K562 (cell line): ENCODE results near the gene ZNF385D. TPM values are rescaled to one million over a fixed set of nuclear protein-coding genes. Genes with fewer than 3 reads are reported as not detected.

Experiments
- ARID1B ChIP-seq: fragments of 450-650 bp; IDR thresholded peaks from 2 replicates; pipeline ENCODE4 v1.6.1; 2016; ENCODE audit warnings: antibody characterized with exemption, mild to moderate bottlenecking, inconsistent platforms
- CBFA2T2 ChIP-seq: fragments of 450-650 bp; conservative IDR thresholded peaks from 2 replicates; pipeline ENCODE4 v1.6.1; 2017; ENCODE audit warnings: mild to moderate bottlenecking
- CBX1 ChIP-seq: sonication (generic); IDR thresholded peaks from 2 replicates; pipeline ENCODE4 v1.6.1; 2016; ENCODE audit warnings: antibody characterized with exemption, low read depth, mild to moderate bottlenecking
- CBX3 ChIP-seq, 2 experiments: IDR thresholded peaks; 1 replicate in 1 of 2; 2 replicates in 1 of 2; pipeline ENCODE4 v1.6.1; 2012; ENCODE audit warnings: inconsistent platforms in 2 of 2, low read length in 2 of 2, borderline replicate concordance in 1 of 2, control low read depth in 1 of 2
- GATAD2A ChIP-seq: fragments of 450-650 bp; IDR thresholded peaks from 2 replicates; pipeline ENCODE4 v1.6.1; 2017
- HDAC8 ChIP-seq: fragments of 450-650 bp; IDR thresholded peaks from 2 replicates; pipeline ENCODE4 v1.6.1; 2016; ENCODE audit warnings: mild to moderate bottlenecking, missing genetic modification characterization, moderate library complexity, missing compliant biosample characterization
- HMG20A ChIP-seq: fragments of 450-650 bp; formaldehyde crosslinking; conservative IDR thresholded peaks from 2 replicates; pipeline ENCODE4 v1.4.0; 2020; ENCODE audit warnings: mild to moderate bottlenecking, mixed read lengths
- TEAD4 ChIP-seq, 2 experiments: sonication (generic) in 1 of 2; formaldehyde crosslinking in 1 of 2; IDR thresholded peaks; 2 replicates each; pipeline versions ENCODE4 v1.6.1 to v1.8.0; 2012 to 2022; ENCODE audit warnings: borderline replicate concordance in 1 of 2, inconsistent platforms in 1 of 2, low read length in 1 of 2, mild to moderate bottlenecking in 1 of 2, missing genetic modification reagents in 1 of 2
- XRCC5 ChIP-seq: fragments of 200-400 bp; formaldehyde crosslinking; IDR thresholded peaks from 2 replicates; pipeline ENCODE4 v1.6.1; 2017; ENCODE audit warnings: low read depth, mild to moderate bottlenecking, low read length
- polyA plus RNA-seq, 8 experiments: library from polyadenylated mRNA; depleted of rRNA in 4 of 8; stranded (reverse) in 5 of 8; unstranded in 3 of 8; fragments of >200 nt; fragmentation: Nextera tagmentation in 2 of 8; fragmentation: Illumina TruSeq in 1 of 8; extraction: Ambion mirVana in 2 of 8; extraction: Trizol in 1 of 8; gene quantifications; 2 replicates each; pipeline versions ENCODE4 v1.2.1 to v1.2.3, GENCODE V29; 2011 to 2014; ENCODE audit warnings: inconsistent platforms in 1 of 8, missing spikeins in 1 of 8
- total RNA-seq, 7 experiments: library from RNA; depleted of rRNA in 6 of 7; stranded (reverse); fragments of >200 nt in 6 of 7; fragmentation: Illumina TruSeq in 2 of 7; extraction: Trizol in 2 of 7; gene quantifications; 2 replicates each; pipeline versions ENCODE4 v1.2.1 to v1.2.3, GENCODE V29; 2011 to 2021; ENCODE audit warnings: low replicate concordance in 1 of 7
- TF ChIP-seq, protein P1 (sequence below): fragments of 450-650 bp; IDR thresholded peaks from 2 replicates; pipeline ENCODE4 v1.6.1; 2017; ENCODE audit warnings: antibody characterized with exemption, mild to moderate bottlenecking
- TF ChIP-seq, protein P2 (sequence below): fragments of 250-450 bp; sonication (Bioruptor Pico); IDR thresholded peaks from 2 replicates; pipeline ENCODE4 v1.4.0; 2020; ENCODE audit warnings: mild to moderate bottlenecking, moderate library complexity, borderline replicate concordance
- TF ChIP-seq, protein P3 (sequence below): sonication (generic); formaldehyde crosslinking; IDR thresholded peaks from 2 replicates; pipeline ENCODE4 v1.8.0; 2022; ENCODE audit warnings: mild to moderate bottlenecking, low read depth, missing genetic modification reagents
- TF ChIP-seq, protein P4 (sequence below), 3 experiments: IDR thresholded peaks in 2 of 3; conservative IDR thresholded peaks in 1 of 3; 2 replicates each; pipeline ENCODE4 v1.5.1; 2011 to 2012; ENCODE audit warnings: low read length in 3 of 3, mild to moderate bottlenecking in 3 of 3, control low read depth in 2 of 3, improper control_type of control experiment in 1 of 3, inconsistent platforms in 1 of 3, low read depth in 1 of 3, mixed read lengths in 1 of 3, moderate library complexity in 1 of 3; ENCODE audit not compliant: insufficient read depth in 2 of 3

Gene ZNF385D
- total and polyA plus RNA-seq, 9 of the 15 experiments (the other 6 are each of a cell fraction or from before 2014, with no cell fraction given), result 0.14 to 1.7 (median 0.51) TPM

DNA sequence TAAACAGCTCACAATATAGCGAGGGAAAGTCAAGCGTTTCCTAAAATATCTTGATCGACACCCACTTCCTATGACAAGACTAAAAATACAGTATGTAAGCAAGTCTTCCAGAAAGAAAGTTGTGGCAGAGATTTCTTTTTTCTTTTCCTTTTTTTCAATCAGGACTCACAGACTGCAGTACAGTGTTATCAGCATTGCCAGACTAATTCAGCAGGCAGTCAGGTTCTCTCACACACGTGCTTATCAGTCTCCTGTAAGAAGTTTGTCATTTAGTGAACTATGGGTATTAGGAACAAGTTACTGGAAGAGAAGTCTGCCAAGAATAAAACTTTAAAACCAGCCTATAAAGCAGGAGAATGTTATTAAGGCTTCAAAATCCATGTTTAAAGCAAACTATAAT lies 32.8 kb upstream of the ZNF385D start (continued):
- TF ChIP-seq CBX3 (IDR thresholded peaks at IDR 0.05; ENCODE audit: borderline replicate concordance in 1 of 2, low read length in 2 of 2) (no peak), HDAC8 (tag) (no peak), GATAD2A (no peak), HMG20A (CRISPR knock-in tag) (no peak), ARID1B (peak; percentile 41; the same call in 1 of the 2 replicates), TEAD4 (IDR thresholded peaks at IDR 0.05; ENCODE audit: low read length) (peak; percentile 76), TEAD4 (CRISPR knock-in tag; IDR thresholded peaks at IDR 0.05; ENCODE audit: borderline replicate concordance) (no peak), CBX1 (no peak), CBFA2T2 (peak; percentile 54), XRCC5 (no peak)
- TF ChIP-seq, protein P1, sequence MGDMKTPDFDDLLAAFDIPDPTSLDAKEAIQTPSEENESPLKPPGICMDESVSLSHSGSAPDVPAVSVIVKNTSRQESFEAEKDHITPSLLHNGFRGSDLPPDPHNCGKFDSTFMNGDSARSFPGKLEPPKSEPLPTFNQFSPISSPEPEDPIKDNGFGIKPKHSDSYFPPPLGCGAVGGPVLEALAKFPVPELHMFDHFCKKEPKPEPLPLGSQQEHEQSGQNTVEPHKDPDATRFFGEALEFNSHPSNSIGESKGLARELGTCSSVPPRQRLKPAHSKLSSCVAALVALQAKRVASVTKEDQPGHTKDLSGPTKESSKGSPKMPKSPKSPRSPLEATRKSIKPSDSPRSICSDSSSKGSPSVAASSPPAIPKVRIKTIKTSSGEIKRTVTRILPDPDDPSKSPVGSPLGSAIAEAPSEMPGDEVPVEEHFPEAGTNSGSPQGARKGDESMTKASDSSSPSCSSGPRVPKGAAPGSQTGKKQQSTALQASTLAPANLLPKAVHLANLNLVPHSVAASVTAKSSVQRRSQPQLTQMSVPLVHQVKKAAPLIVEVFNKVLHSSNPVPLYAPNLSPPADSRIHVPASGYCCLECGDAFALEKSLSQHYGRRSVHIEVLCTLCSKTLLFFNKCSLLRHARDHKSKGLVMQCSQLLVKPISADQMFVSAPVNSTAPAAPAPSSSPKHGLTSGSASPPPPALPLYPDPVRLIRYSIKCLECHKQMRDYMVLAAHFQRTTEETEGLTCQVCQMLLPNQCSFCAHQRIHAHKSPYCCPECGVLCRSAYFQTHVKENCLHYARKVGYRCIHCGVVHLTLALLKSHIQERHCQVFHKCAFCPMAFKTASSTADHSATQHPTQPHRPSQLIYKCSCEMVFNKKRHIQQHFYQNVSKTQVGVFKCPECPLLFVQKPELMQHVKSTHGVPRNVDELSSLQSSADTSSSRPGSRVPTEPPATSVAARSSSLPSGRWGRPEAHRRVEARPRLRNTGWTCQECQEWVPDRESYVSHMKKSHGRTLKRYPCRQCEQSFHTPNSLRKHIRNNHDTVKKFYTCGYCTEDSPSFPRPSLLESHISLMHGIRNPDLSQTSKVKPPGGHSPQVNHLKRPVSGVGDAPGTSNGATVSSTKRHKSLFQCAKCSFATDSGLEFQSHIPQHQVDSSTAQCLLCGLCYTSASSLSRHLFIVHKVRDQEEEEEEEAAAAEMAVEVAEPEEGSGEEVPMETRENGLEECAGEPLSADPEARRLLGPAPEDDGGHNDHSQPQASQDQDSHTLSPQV, result no peak
- TF ChIP-seq, protein P2, sequence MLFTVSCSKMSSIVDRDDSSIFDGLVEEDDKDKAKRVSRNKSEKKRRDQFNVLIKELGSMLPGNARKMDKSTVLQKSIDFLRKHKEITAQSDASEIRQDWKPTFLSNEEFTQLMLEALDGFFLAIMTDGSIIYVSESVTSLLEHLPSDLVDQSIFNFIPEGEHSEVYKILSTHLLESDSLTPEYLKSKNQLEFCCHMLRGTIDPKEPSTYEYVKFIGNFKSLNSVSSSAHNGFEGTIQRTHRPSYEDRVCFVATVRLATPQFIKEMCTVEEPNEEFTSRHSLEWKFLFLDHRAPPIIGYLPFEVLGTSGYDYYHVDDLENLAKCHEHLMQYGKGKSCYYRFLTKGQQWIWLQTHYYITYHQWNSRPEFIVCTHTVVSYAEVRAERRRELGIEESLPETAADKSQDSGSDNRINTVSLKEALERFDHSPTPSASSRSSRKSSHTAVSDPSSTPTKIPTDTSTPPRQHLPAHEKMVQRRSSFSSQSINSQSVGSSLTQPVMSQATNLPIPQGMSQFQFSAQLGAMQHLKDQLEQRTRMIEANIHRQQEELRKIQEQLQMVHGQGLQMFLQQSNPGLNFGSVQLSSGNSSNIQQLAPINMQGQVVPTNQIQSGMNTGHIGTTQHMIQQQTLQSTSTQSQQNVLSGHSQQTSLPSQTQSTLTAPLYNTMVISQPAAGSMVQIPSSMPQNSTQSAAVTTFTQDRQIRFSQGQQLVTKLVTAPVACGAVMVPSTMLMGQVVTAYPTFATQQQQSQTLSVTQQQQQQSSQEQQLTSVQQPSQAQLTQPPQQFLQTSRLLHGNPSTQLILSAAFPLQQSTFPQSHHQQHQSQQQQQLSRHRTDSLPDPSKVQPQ (CRISPR knock-in tag), result no peak
- TF ChIP-seq, protein P3, sequence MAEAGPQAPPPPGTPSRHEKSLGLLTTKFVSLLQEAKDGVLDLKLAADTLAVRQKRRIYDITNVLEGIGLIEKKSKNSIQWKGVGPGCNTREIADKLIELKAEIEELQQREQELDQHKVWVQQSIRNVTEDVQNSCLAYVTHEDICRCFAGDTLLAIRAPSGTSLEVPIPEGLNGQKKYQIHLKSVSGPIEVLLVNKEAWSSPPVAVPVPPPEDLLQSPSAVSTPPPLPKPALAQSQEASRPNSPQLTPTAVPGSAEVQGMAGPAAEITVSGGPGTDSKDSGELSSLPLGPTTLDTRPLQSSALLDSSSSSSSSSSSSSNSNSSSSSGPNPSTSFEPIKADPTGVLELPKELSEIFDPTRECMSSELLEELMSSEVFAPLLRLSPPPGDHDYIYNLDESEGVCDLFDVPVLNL (CRISPR knock-in tag), result no peak
- TF ChIP-seq, protein P4, sequence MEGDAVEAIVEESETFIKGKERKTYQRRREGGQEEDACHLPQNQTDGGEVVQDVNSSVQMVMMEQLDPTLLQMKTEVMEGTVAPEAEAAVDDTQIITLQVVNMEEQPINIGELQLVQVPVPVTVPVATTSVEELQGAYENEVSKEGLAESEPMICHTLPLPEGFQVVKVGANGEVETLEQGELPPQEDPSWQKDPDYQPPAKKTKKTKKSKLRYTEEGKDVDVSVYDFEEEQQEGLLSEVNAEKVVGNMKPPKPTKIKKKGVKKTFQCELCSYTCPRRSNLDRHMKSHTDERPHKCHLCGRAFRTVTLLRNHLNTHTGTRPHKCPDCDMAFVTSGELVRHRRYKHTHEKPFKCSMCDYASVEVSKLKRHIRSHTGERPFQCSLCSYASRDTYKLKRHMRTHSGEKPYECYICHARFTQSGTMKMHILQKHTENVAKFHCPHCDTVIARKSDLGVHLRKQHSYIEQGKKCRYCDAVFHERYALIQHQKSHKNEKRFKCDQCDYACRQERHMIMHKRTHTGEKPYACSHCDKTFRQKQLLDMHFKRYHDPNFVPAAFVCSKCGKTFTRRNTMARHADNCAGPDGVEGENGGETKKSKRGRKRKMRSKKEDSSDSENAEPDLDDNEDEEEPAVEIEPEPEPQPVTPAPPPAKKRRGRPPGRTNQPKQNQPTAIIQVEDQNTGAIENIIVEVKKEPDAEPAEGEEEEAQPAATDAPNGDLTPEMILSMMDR (IDR thresholded peaks at IDR 0.05 in 2 of 3, conservative IDR thresholded peaks at IDR 0.05 in 1 of 3; ENCODE audit: insufficient read depth in 2 of 3, low read depth in 1 of 3, low read length in 3 of 3), result no peak
